ENCODE measurements around the gene HCN1.

DNA sequence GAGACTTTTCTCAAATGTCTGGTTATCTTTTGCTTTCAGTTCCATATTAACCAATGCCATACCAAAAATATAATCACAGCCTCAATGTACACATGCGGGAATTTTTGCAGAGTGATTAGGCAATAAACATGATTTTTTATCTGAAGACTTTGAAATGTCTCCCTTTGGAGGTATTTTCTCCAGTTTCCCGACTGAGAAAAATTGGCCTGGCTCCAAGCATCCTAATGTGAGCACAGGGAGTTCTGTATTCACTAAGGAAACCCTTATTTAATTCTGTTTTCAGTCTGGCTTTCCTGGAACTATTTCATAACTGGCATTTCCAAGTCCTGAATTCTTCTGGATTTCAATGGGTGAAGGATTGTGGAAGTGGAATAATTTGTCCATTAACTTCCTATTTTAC lies 8.5 kb downstream of the HCN1 start:
- TF ChIP-seq, protein P1, sequence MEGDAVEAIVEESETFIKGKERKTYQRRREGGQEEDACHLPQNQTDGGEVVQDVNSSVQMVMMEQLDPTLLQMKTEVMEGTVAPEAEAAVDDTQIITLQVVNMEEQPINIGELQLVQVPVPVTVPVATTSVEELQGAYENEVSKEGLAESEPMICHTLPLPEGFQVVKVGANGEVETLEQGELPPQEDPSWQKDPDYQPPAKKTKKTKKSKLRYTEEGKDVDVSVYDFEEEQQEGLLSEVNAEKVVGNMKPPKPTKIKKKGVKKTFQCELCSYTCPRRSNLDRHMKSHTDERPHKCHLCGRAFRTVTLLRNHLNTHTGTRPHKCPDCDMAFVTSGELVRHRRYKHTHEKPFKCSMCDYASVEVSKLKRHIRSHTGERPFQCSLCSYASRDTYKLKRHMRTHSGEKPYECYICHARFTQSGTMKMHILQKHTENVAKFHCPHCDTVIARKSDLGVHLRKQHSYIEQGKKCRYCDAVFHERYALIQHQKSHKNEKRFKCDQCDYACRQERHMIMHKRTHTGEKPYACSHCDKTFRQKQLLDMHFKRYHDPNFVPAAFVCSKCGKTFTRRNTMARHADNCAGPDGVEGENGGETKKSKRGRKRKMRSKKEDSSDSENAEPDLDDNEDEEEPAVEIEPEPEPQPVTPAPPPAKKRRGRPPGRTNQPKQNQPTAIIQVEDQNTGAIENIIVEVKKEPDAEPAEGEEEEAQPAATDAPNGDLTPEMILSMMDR (IDR thresholded peaks at IDR 0.05): no peak
- TF ChIP-seq POLR2A (IDR thresholded peaks at IDR 0.05): no peak
